ENCODE results near the gene FAM171A2. TPM values are rescaled to one million over a fixed set of nuclear protein-coding genes. Genes with fewer than 3 reads are reported as not detected.

FAM171A2 gene
- total RNA-seq, 1 experiment from 2014 or later, result 0.30 TPM

GRCh38 chr17:44307387-44308186 lies 56.1 kb downstream of the FAM171A2 start:
- ChIA-PET CTCF (interaction anchor here (0.6 kb wide), 2 partner anchors 58 to 104 kb away, joined by 3 read pairs; no protein-coding TSS in a partner anchor), POLR2A (interaction anchor here (0.8 to 1.9 kb wide), 2 partner anchors 37 to 87 kb away, joined by 3 to 11 read pairs; partner anchors contain the start of gene UBTF)
- peak overlapping the region; percentile 68 for H3K4me3 Mint-ChIP-seq (ENCODE audit: unreplicated experiment)
- H3K4me1 Mint-ChIP-seq (ENCODE audit: insufficient read depth, unreplicated experiment), result peaks cover 10% of the 10 kb centered on the region
- no peaks in the 10 kb centered on the region for H3K36me3 Mint-ChIP-seq (ENCODE audit: insufficient read depth, unreplicated experiment)
- intact Hi-C loops (cut with micrococcal nuclease), result loop anchor here (5.0 kb wide), 1 partner anchor 70 kb away; no protein-coding TSS in a partner anchor
- DNase-seq (ENCODE audit: unreplicated experiment), result peak; percentile 36
- H3K27ac Mint-ChIP-seq (ENCODE audit: low read depth, unreplicated experiment), result no peak overlapping the region
- TF ChIP-seq CTCF (IDR thresholded peaks at IDR 0.05; ENCODE audit: unreplicated experiment), result no peak
- peaks cover 15% of the 10 kb centered on the region for H3K27me3 Mint-ChIP-seq (ENCODE audit: insufficient read depth, unreplicated experiment)
- BruUV-seq (replicated peaks), result no TSS peak
- H3K9me3 Mint-ChIP-seq (ENCODE audit: unreplicated experiment), result no peaks in the 10 kb centered on the region

GRCh38 chr17:44304651-44305050 lies 59.0 kb downstream of the FAM171A2 start:
- no TSS peak for BruUV-seq (replicated peaks)
- no peak overlapping the region for H3K27ac Mint-ChIP-seq (ENCODE audit: low read depth, unreplicated experiment)
- H3K9me3 Mint-ChIP-seq (ENCODE audit: unreplicated experiment), result no peaks in the 10 kb centered on the region
- H3K4me3 Mint-ChIP-seq (ENCODE audit: unreplicated experiment), result no peak overlapping the region
- no peak for DNase-seq (ENCODE audit: unreplicated experiment)
- ChIA-PET POLR2A (no interaction called here), CTCF (no interaction called here)
- no peak for TF ChIP-seq CTCF (IDR thresholded peaks at IDR 0.05; ENCODE audit: unreplicated experiment)
- intact Hi-C loops (cut with micrococcal nuclease), result loop anchor here (5.0 kb wide), 1 partner anchor 67 kb away; no protein-coding TSS in a partner anchor
- no peaks in the 10 kb centered on the region for H3K36me3 Mint-ChIP-seq (ENCODE audit: insufficient read depth, unreplicated experiment)
- H3K27me3 Mint-ChIP-seq (ENCODE audit: insufficient read depth, unreplicated experiment), result peaks cover 25% of the 10 kb centered on the region
- H3K4me1 Mint-ChIP-seq (ENCODE audit: insufficient read depth, unreplicated experiment), result peaks cover 6% of the 10 kb centered on the region

Other genes with a start within 250 kb of the FAM171A2 start
- gene HDAC5, start 240.2 kb downstream of the FAM171A2 start, total RNA-seq (2022), result 12.1 TPM in 2 replicates
- 5.4 and 6.7 TPM in 2 replicates for gene HROB, start 221.9 kb downstream of the FAM171A2 start, total RNA-seq (2022)
- not detected in 2 replicates for gene ASB16, start 193.1 kb downstream of the FAM171A2 start, total RNA-seq (2022)
- gene TMUB2, start 176.9 kb downstream of the FAM171A2 start, total RNA-seq (2022), result 26.5 and 37.7 TPM in 2 replicates
- gene ATXN7L3, start 164.0 kb downstream of the FAM171A2 start, total RNA-seq (2022), result 65.7 and 74.8 TPM in 2 replicates
- gene UBTF, start 144.2 kb downstream of the FAM171A2 start, total RNA-seq (2022), result 71.4 and 79.7 TPM in 2 replicates
- not detected in 2 replicates for gene SLC4A1, start 95.7 kb downstream of the FAM171A2 start, total RNA-seq (2022)
- 0.28 and 1.0 TPM in 2 replicates for gene RUNDC3A, start 55.3 kb downstream of the FAM171A2 start, total RNA-seq (2022)
- 157 and 169 TPM in 2 replicates for gene SLC25A39, start 39.0 kb downstream of the FAM171A2 start, total RNA-seq (2022)
- gene GRN, start 18.6 kb downstream of the FAM171A2 start, total RNA-seq (2022), result 143 and 144 TPM in 2 replicates
- gene ITGA2B, start 25.8 kb upstream of the FAM171A2 start, total RNA-seq (2022), result 0.12 and 0.52 TPM in 2 replicates
- 40.8 and 43.6 TPM in 2 replicates for gene GPATCH8, start 139.6 kb upstream of the FAM171A2 start, total RNA-seq (2022)
- 6.8 and 10.1 TPM in 2 replicates for gene FZD2, start 193.6 kb upstream of the FAM171A2 start, total RNA-seq (2022)

Measured in MCF 10A (cell line).